DMS153 treated with DMSO at 0.1 percent for 48 hours (cell line): ENCODE results near the gene ZBTB42.
"Not testable (repeated sequence)": the region's sequence is repeated elsewhere in the genome, so short reads cannot be mapped to it uniquely, and the experiment has no call there.

Experiments used
- DNase-seq: peaks from one replicate; lab custom pipeline; 2025; ENCODE audit not compliant: unreplicated experiment; lab: John Stamatoyannopoulos, UW

ZBTB42 gene

GRCh38 chr14:104806625-104807465 lies 5.9 kb downstream of the ZBTB42 start:
- no peak for DNase-seq

- no peak for DNase-seq
These were observed 7.6 kb downstream of the ZBTB42 start for GRCh38 chr14:104808456-104808855.

GRCh38 chr14:104810316-104810715 lies 9.4 kb downstream of the ZBTB42 start:
- no peak for DNase-seq

GRCh38 chr14:104813286-104813685 lies 12.4 kb downstream of the ZBTB42 start:
- no peak for DNase-seq

GRCh38 chr14:104814701-104815100 lies 13.8 kb downstream of the ZBTB42 start:
- not testable (repeated sequence) for DNase-seq

- DNase-seq: no peak
These were observed 15.6 kb downstream of the ZBTB42 start for GRCh38 chr14:104816616-104816884.

GRCh38 chr14:104817930-104818713 lies 17.2 kb downstream of the ZBTB42 start:
- DNase-seq: no peak

- no peak for DNase-seq
These were observed 17.8 kb downstream of the ZBTB42 start for GRCh38 chr14:104818714-104819161.

GRCh38 chr14:104819361-104819781 lies 18.5 kb downstream of the ZBTB42 start:
- no peak for DNase-seq

- no peak for DNase-seq
These were observed 19.8 kb downstream of the ZBTB42 start for GRCh38 chr14:104820669-104821228.

GRCh38 chr14:104821229-104821945 lies 20.5 kb downstream of the ZBTB42 start:
- no peak for DNase-seq

- DNase-seq: no peak
These were observed 21.2 kb downstream of the ZBTB42 start for GRCh38 chr14:104821971-104822608.

GRCh38 chr14:104822821-104823615 lies 22.1 kb downstream of the ZBTB42 start:
- DNase-seq: no peak

- no peak for DNase-seq
These were observed 23.6 kb downstream of the ZBTB42 start for GRCh38 chr14:104824353-104824997.

GRCh38 chr14:104826189-104826860 lies 25.4 kb downstream of the ZBTB42 start:
- DNase-seq: no peak

GRCh38 chr14:104826861-104827176 lies 25.9 kb downstream of the ZBTB42 start:
- DNase-seq: no peak

- DNase-seq: no peak
These were observed 26.5 kb downstream of the ZBTB42 start for GRCh38 chr14:104827177-104828055.

- no peak for DNase-seq
These were observed 29.9 kb downstream of the ZBTB42 start for GRCh38 chr14:104830781-104831180.
